Tibial nerve (tissue), 3 donors: ENCODE results near the gene HPS4.

Experiments
- POLR2A ChIP-seq, 2 donors: fragments of 450-650 bp; IDR thresholded peaks; one replicate each; pipeline ENCODE4 v1.6.1; 2017; ENCODE audit warnings: antibody characterized with exemption in 2 of 2, mild to moderate bottlenecking in 2 of 2, moderate library complexity in 2 of 2
- TF ChIP-seq, protein P1 (sequence below), 5 experiments: fragments of 200-600 bp in 3 of 5; fragments of 450-650 bp in 2 of 5; sonication (generic) in 3 of 5; IDR thresholded peaks; one replicate each; pipeline ENCODE4 v1.5.1; 2016 to 2019; ENCODE audit warnings: antibody characterized with exemption in 5 of 5, mild to moderate bottlenecking in 3 of 5, moderate library complexity in 2 of 5

DNA sequence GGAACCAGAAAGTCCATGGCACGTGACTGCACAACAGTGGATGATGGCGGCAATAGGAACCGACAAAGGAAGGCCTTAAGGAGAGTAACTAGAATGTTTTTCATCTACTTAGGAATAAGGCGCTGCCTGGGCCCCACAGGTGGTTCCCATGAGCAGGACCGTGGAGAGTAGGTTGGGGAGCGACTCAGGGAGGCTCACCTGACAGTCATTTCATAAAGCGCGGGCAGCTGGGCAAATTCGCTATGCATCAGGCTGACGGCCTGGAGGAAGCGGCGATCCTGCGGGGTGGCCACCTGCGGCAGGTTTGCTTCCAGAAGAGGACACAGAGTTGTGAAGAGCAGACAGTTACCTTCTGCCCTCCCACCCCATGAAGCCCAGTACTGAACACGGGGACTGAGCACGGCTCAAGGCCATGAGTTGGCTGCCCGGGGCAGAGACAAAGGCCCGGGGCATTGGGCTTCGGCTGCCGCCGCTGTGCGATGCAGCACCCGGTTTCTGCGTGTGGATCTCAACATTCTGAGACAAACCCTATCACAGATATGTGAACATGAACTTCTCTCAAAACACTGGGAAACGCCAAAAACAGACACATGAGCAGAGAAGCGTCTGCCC, 25.8 kb downstream of the HPS4 start:
- no peak for TF ChIP-seq POLR2A (IDR thresholded peaks at IDR 0.05)
- TF ChIP-seq, protein P1, sequence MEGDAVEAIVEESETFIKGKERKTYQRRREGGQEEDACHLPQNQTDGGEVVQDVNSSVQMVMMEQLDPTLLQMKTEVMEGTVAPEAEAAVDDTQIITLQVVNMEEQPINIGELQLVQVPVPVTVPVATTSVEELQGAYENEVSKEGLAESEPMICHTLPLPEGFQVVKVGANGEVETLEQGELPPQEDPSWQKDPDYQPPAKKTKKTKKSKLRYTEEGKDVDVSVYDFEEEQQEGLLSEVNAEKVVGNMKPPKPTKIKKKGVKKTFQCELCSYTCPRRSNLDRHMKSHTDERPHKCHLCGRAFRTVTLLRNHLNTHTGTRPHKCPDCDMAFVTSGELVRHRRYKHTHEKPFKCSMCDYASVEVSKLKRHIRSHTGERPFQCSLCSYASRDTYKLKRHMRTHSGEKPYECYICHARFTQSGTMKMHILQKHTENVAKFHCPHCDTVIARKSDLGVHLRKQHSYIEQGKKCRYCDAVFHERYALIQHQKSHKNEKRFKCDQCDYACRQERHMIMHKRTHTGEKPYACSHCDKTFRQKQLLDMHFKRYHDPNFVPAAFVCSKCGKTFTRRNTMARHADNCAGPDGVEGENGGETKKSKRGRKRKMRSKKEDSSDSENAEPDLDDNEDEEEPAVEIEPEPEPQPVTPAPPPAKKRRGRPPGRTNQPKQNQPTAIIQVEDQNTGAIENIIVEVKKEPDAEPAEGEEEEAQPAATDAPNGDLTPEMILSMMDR (IDR thresholded peaks at IDR 0.05): no peak
